DLD1 (cell line): ENCODE results near the gene FCGR2B.
"Not testable (repeated sequence)": the region's sequence is repeated elsewhere in the genome, so short reads cannot be mapped to it uniquely, and the experiment has no call there.

Experiments
- in situ Hi-C: cut with HindIII; loops from 2 replicates; pipeline ENCODE4 v1.10.0; 2017; ENCODE audit warnings: low sequenced_read_pairs

The FCGR2B gene

DNA sequence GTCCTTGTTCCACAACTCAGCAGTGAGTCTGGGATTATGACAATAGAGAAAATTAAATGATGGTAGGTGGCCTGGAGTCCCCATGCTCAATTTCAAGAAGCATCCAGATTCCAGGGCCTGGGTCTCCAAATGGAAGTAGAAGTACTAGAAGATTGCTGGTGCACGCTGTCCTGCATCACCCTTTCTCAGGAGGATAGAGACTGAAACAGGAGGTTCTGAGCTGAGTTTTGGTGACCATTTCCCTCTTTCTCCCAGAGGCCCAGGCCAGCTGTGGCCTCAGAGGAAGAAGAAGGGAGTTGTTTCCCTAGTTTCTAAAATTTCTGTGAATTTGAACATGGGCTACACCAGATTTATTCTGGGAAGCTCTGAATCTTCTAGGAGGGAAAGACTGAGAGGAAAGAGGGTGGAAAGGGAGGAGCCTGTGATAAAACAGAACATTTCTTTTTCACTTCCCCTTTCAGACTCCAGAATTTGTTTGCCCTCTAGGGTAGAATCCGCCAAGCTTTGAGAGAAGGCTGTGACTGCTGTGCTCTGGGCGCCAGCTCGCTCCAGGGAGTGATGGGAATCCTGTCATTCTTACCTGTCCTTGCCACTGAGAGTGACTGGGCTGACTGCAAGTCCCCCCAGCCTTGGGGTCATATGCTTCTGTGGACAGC, at the start of gene FCGR2B:
FCGR2B (plus strand) TSS at position 460 of the 656 bp plus-strand sequence; CDS start at position 559, 99 bp downstream.
- in situ Hi-C loops: not testable (repeated sequence)

DNA sequence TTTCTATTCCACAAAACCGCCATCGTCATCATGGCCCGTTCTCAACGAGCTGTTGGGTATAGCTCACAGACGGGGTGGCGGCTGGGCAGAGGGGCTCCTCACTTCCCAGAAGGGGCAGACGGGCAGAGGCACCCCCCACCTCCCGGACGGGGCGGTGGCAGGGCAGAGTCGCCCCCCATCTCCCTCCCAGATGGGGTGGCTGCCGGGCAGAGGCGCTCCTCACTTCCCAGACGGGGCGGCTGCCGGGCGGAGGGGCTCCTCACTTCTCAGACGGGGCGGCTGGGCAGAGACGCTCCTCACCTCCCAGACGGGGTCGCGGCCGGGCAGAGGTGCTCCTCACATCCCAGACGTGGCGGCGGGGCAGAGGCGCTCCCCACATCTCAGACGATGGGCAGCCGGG, 46.5 kb upstream of the FCGR2B start:
- in situ Hi-C loops: not testable (repeated sequence)

DNA sequence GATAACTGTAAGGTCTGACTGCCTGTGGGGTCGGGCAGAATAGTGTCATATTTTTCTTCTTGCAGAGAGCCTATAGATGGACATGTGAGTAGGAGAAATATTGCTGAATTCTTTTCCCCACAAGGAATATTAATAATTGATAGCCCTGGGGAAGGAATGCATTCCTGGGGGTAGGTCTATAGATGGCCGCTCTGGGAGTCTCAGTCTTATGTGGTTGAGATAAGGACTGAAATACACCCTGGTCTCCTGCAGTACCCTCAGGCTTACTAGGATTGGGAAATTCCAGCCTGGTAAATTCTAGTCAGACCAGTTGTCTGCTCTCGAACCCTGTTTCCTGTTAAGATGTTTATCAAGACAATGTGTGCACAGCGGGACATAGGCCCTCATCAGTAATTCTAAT, 44.4 kb upstream of the FCGR2B start:
- in situ Hi-C loops: not testable (repeated sequence)

DNA sequence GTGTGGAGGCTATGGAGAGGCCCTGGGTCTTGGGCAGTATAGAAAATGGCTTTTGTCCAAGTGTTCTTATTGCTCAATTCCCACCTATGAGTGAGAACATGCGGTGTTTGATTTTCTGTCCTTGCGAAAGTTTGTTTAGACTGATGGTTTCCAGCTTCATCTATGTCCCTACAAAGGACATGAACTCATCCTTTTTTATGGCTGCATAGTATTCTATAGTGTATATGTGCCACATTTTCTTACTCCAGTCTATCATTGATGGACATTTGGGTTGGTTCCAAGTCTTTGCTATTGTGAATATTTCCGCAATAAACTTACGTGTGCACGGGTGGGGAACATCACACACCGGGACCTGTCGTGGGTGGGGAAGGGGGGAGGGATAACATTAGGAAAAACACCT, 42.5 kb upstream of the FCGR2B start:
- in situ Hi-C loops: not testable (repeated sequence)

DNA sequence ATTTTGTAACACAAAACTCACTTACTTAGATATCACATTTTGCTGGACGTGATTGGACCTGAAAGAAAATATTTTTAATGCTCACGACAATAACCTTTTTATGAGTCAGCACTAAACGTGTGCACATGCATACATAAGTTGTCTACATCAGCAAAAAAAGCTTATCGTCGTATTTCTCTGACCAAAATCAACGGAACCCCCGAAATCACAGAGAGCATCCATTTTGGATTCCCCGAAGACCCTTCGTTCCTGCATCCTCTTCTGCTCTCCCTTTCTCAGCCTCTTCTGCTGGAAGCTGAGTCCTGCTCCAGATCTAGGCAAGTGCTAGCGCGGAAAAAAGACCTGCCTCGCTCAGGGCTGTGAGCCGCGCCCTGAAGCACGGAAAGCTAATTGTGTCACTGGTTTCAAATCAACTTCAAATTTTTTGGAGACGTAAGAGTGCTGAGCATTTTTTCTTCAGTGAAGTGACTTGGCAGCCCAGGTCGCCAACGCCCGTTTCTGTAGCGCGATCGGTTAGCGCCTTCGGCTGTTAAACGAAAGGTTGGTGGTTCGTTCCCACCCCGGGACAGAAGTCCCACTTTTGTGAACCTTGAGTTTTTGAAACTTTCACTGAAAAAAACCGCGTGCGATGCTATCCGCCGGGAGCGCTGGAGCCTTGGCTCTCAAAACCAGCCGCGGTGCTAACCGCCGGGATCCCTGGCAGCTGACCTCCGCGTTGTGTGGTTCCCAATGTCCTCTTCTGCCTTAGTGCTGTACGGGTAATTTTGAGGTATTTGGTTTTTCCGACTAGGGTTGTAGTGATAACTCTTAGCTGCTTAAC, 41.6 kb upstream of the FCGR2B start:
- in situ Hi-C loops: not testable (repeated sequence)

DNA sequence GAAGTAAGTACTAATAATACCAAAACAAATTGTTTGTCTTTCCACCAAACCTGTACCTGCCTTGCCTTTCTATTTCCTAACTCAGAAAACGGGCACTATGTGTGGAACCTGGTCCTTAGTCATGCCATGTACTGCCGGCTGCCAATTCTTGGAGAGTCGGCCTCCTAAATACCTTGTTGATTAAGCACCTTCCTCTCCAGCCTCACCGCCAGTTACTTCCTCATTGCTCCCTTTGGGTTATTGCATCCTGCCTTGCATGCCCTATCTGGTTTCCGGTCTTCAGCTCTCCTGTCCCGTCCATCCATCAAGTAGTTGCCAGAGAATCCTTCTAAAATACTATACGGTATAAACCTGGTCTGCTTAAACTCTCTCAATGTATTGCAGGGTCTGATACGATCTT, 40.9 kb upstream of the FCGR2B start:
- in situ Hi-C loops: not testable (repeated sequence)

DNA sequence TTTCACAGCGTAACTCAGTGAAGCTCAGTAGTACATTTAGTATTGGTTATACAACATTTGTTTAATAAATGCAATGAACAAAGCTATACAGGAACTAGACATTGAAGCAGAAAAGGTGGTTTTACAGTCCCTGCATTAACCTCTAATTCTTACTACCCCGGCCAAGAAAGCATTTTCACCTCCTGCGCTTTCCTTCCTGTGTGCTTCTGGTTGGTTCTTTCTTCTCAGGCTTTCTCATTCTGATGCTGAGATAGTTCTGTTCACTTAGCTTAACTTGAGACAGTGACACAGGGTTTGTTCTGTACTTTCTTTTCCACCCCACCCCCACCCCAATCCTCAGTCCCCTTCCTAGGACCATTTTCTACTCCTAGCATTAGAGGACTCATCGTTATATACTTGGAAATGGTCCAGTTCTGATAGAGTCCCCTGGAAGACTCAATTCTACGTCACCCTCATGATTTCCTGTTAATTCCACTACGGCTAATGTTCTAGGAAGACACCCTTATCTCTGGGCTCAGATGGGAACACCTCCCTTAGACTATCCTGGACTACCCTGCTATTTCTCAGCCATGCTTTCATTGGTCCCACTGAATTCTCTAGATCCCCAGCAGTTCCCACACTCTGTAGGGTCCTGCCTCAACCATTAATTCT, 39.4 kb upstream of the FCGR2B start:
- in situ Hi-C loops: not testable (repeated sequence)

DNA sequence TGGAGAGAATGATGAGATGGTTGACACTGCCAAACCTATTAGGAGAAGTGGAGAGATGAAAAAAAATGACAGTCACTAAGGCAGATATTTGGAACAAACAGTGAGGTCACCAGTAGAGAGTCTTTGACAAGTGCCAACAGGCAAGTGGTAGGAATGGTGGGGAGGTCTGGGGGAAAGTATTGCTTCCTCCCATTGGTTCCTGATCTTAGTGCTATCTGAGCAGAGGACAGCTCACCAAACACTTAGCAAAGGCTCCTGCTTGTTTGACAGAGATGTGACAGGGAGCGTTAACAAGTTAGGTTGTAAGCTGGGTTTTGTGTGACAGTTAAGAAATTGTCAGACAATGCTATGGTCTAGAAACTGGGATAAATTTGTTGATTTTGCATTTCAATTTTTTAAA, 38.3 kb upstream of the FCGR2B start:
- in situ Hi-C loops: not testable (repeated sequence)

DNA sequence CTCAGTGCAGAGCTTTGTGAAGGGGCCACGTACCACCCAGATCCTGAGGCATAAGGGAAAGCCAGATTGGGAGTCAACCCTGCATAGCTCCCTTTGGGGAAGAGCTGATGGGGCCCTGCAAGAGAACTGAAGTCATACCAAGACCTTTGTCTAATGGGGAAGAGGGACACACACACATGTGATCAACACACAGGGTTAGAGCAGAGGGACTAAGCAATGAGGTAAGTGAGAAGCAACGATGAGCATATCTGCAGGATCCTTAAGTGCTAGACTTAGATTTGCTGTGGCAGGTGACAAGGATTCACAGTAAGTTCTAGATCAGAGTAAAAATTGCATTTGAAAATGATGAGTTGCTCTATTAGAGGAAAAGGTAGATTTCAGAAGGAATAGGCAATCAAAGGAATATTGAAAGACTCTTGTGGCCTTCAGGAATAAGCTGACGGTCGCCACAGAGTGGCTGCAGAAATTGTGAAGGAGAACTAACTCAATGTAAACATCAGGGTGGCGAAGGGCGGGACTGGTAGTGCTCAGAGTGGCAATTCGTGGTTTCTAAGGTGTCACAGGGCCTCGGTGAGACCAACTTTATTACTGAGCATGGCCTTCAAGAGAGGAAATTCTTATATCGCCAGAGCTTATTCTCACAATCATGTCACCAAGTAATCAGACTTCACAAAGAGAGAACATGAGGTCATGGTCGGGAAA, 36.3 kb upstream of the FCGR2B start:
- in situ Hi-C loops: not testable (repeated sequence)

DNA sequence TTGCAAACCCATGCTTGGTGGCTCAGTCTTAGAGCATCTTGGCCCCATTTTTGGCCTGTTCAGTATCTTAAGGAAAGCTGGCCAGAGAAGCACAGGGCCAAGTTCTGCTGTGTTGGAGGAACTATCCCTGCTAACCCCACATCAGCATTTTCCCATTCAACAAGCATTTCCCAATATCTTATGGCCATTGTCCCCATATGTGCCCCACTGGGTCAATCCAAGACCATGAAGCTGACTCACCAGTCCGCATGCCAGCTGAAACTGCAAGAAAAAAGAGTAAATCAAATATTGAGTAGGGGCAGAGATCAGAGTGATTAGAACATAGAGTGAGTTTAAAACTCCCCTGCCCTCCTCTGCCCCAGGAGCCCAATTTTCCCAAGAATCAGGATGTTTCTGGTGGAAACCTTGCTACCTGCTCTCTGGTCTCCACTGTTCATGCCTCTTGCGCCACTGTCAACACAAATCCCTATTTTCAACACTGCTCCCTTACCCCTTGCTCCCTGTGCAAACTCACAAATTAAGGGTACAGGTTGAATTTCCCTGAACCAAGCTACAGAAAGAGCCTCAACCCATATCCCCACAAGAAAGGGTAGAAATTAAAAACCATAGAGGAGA, 32.7 kb upstream of the FCGR2B start:
- in situ Hi-C loops: not testable (repeated sequence)

DNA sequence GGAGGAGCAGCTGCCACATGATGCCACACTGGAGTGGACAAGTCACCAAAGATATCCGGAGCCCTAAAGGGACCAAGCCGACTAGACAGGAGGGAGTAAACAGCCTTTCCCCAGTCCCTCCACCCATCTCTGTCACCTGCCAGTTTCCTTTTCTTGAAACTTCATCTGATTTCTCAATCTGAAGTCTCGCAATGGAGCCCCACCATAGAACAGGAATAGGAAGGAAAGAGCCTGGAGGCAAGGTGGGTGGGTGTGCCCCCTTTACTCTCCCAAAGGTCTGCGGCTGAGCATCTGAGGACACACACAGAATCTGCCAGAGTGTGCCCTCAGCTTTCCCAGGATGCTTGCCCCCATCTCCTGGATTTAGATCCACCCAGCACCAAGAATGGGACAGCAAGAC, 31.9 kb upstream of the FCGR2B start, which contains the start of gene FCGR3B:
FCGR3B (minus strand) TSS at position 101 of the 400 bp plus-strand sequence; CDS start at position 19, 82 bp downstream.
- in situ Hi-C loops: no loop called here

DNA sequence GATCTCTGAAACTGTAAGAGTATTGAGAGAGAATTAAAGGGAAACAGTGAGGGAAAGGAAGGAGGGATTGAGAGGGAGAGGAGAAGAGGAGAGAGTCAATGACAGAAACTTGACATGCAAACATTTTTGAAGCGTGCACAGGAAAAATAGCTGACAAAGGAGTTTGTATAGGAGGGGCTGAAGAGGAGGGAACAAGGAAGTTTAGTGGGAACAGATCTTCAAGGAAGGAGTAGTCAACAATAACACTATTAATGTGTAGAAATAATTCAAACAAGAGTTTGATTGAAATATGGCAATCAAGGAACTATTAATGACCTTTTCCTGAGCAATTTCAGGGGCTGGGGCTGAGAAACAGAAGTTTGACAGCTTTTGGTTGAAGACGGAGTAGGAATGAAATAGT, 27.9 kb upstream of the FCGR2B start:
- in situ Hi-C loops: not testable (repeated sequence)

DNA sequence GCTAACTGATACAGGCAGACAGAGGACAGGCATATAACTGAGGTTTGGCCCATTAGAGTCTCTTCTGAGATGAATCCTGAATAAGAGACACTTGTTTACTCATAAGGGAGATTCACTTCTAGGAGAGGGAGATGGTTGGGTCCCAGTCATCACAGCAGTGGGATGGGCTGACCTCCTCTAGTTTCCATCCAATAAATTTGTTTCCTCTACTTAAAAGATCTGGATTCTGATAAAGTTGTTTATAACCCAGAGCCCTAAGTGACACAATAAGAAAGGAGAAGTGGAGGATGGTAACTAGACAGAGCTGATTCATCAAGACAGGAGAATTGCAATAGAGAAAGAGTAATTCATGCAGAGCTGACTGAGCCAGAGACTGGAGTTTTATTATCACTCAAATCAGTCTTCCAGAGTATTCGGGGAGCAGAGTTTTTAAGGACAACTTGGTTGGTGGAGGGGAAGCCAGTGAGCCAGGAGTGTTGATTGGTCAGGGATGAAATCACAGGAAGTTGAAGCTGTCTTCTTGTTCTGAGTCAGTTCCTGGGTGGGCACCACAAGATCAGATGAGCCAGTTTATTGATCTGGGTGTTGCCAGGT, 26.7 kb upstream of the FCGR2B start:
- in situ Hi-C loops: not testable (repeated sequence)

DNA sequence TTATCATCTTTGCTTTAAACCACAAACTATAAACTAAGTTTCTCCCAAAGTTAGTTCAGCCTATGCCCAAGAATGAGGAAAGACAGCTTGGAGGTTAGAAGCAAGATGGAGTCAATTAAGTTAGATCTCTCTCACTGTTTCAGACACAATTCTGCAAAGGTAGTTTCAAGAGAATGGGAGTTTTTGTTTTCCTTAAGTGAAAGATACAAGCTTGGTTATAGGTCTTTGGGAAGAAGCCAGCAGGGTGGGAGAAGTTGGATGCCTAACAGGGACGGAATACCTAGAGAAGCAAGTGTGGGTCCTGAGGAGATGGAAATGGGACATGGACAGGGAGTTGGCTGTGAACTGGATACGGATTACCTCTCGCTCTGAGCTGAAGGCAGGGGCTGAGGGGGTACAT, 26.0 kb upstream of the FCGR2B start:
- in situ Hi-C loops: not testable (repeated sequence)

DNA sequence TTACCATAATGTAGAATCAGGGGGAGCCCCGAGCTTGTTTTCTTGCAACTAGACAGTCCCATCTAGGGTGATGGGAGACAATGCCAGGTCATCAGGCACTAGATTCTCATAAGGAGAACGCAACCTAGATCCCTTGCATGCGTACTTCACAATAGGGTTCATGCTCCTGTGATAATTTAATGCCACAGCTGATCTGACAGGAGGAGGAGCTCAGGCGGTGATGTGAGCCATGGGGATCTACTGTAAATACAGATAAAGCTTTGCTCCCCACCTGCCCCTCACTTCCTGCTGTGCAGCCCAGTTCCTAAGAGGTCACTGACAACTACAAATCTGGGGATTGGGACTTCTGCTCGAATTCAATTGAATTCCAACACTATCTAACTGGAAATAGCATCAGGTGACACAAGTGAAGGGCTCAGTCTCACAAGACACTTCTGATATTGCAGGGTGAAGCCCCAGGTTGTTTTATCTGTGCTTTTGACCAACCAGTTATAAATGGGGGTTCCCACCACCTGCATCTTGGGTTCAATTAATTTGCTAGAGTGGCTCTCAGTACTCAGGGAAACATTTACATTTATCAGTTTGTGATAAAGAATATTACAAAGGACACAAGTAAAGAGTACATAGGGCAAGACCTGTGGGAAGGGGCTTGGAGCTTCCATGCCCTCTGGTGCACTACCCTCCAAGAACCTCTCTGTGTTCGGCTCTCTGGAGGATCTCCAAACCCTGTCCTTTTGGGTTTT, 24.5 kb upstream of the FCGR2B start:
- in situ Hi-C loops: not testable (repeated sequence)

DNA sequence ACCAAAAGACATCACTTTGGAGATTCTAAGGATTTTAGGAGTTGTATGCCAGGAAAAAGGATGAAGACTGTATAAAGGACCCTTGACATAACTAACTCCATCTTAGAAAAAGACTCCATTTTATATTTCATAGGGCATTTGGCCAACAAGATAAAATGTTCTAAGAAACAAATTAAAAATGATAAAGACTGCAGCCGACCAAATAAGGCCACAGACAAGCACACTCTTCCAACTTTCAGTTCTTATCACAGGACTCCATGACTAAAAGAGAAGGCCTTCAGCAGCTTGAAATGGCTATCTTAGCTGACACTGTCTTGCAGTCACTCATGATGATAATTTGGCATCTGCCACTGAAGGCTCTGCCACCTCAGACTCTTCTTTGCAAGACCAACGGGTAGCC, 23.7 kb upstream of the FCGR2B start:
- in situ Hi-C loops: not testable (repeated sequence)

DNA sequence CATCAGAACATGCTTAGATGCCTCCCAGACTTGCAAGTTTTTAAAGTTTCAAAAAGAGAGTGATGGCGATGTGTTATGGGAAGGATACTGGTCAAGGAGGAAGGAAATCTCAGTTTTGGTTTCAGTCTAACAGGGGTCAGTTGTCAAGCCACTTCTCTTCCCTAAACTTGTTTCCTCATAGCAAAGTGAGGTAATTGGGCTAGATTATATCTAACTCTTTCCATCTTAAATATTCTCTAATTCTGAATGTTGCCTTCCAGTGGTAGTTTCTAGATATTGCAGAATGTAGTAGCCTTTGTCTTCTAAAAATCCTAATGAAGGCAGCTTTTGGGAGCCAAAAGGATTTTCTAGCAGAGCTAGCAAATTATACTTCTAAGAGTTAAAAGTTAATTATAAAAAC, 20.2 kb upstream of the FCGR2B start:
- in situ Hi-C loops: not testable (repeated sequence)

DNA sequence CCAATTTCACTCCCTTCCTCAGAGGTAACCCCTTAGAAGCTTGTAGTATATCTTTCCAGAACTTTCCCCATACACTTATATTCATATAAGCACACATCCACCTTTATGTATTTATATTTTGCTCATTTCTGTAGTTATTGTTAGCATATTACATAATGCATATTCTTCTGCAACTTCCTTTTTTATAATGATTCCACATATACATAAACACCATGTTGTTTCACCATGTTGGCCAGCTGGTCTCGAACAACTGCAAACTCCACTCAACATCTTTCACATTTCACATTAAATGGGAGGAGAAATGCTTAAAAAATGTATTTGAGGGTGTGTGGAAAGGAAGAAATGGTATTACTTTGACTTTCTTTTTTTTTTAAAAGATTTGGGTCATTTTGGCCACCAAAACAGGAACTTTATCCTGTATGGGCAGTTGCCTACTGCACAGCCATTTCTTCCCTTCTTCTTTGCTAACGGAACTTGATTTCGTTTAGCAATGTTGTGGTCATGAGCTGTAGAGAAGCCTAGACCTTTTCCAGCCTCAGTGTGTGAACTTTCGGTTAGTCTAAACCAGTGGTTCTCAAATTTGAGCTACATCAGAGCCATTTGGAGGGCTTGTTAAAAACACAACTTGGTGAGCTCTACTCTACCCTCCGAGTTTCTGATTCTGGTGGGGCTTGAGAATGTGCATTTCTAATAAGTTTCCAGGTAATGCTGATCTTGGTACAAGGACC, 19.3 kb upstream of the FCGR2B start:
- in situ Hi-C loops: not testable (repeated sequence)

DNA sequence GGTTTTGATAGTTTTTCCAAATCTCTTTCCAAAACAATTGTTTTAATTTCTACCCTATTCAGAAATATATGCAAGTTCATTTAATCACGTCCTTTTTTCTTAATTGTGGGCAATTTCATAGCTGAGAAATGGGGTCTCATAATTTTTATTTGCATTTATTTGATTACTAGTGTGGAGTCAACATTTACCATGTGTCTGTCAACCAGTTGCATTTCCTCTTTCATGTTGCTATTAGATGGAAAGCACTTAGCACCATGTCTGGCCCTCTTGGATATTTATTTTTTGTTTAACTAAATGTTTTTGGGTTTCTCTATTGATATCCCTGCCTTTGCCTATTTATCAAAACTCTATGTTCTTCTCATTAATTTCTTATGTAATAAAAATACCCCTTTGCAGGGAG, 18.1 kb upstream of the FCGR2B start:
- in situ Hi-C loops: not testable (repeated sequence)
